NCI-H1417 (cell line): ENCODE results near the gene HPCAL1.
"Not testable (repeated sequence)": the region's sequence is repeated elsewhere in the genome, so short reads cannot be mapped to it uniquely, and the experiment has no call there.

Experiments used
- DNase-seq, 3 experiments: peaks; one replicate each; lab custom pipeline; 2025; lab: John Stamatoyannopoulos, UW

Gene HPCAL1

GRCh38 chr2:10284108-10284870 is 18.4 kb upstream of the HPCAL1 start:
- no peak for DNase-seq

GRCh38 chr2:10285191-10285555 is 17.5 kb upstream of the HPCAL1 start:
- peak in 2 of 3 experiments; percentile 60 to 75 for DNase-seq

GRCh38 chr2:10285556-10286198 is 17.0 kb upstream of the HPCAL1 start:
- DNase-seq: peak in 2 of 3 experiments; percentile 60 to 75

- DNase-seq: peak in 2 of 3 experiments; percentile 81 to 91
Measured at GRCh38 chr2:10286216-10287037, 16.3 kb upstream of the HPCAL1 start.

GRCh38 chr2:10287761-10288160 is 14.9 kb upstream of the HPCAL1 start:
- peak in 1 of 3 experiments; percentile 13 for DNase-seq

- DNase-seq: no peak
Measured at GRCh38 chr2:10288606-10289005, 14.1 kb upstream of the HPCAL1 start.

- DNase-seq: peak in 2 of 3 experiments; percentile 40 to 70
Measured at GRCh38 chr2:10289352-10289751, 13.4 kb upstream of the HPCAL1 start.

GRCh38 chr2:10289891-10290290 is 12.8 kb upstream of the HPCAL1 start:
- no peak for DNase-seq

GRCh38 chr2:10291376-10291775 is 11.3 kb upstream of the HPCAL1 start:
- not testable (repeated sequence) for DNase-seq

GRCh38 chr2:10292033-10292432 is 10.7 kb upstream of the HPCAL1 start:
- no peak for DNase-seq

- no peak for DNase-seq
Measured at GRCh38 chr2:10293603-10294002, 9.1 kb upstream of the HPCAL1 start.

GRCh38 chr2:10294077-10294476 is 8.6 kb upstream of the HPCAL1 start:
- DNase-seq: no peak

GRCh38 chr2:10295649-10296048 is 7.1 kb upstream of the HPCAL1 start:
- DNase-seq: not testable (repeated sequence)

- no peak for DNase-seq
Measured at GRCh38 chr2:10296142-10296541, 6.6 kb upstream of the HPCAL1 start.

- no peak for DNase-seq
Measured at GRCh38 chr2:10297191-10297830, 5.4 kb upstream of the HPCAL1 start.

- no peak for DNase-seq
Measured at GRCh38 chr2:10297959-10298531, 4.7 kb upstream of the HPCAL1 start.

GRCh38 chr2:10298777-10299176 is 3.9 kb upstream of the HPCAL1 start:
- not testable (repeated sequence) for DNase-seq

GRCh38 chr2:10300328-10300920 is 2.3 kb upstream of the HPCAL1 start:
- peak in 1 of 3 experiments; percentile 34 for DNase-seq

GRCh38 chr2:10300997-10301940 is 1.4 kb upstream of the HPCAL1 start:
- peak in 1 of 3 experiments; percentile 49 for DNase-seq

- DNase-seq: peak in 2 of 3 experiments; percentile 87 to 95
Measured at GRCh38 chr2:10301941-10302478, 694 bp upstream of the HPCAL1 start.
